Dermis blood vessel endothelial cell (primary cell): ENCODE measurements around the gene SMCO2. TPM values are rescaled to one million over a fixed set of nuclear protein-coding genes. Genes with fewer than 3 reads are reported as not detected.

Source experiments
- DNase-seq: peaks from one replicate; pipeline ENCODE4 v3.0.0; 2010
- total RNA-seq: library from RNA; depleted of rRNA; stranded (reverse); fragments of >200 nt; gene quantifications from 2 replicates; pipeline ENCODE4 v1.2.3, GENCODE V29; 2014

SMCO2 gene
- total RNA-seq, 1 donor from 2014 or later: 0.34 TPM

- no peak for DNase-seq
These were observed 55.5 kb downstream of the SMCO2 start for GRCh38 chr12:27502021-27502435.

GRCh38 chr12:27504507-27504906, 58.0 kb downstream of the SMCO2 start:
- DNase-seq: peak; percentile 30

GRCh38 chr12:27505109-27505508, 58.6 kb downstream of the SMCO2 start:
- no peak for DNase-seq

GRCh38 chr12:27505761-27506160, 59.2 kb downstream of the SMCO2 start:
- DNase-seq: no peak

- no peak for DNase-seq
These were observed 60.2 kb downstream of the SMCO2 start for GRCh38 chr12:27506645-27507189.

- no peak for DNase-seq
These were observed 62.3 kb downstream of the SMCO2 start for GRCh38 chr12:27508736-27509431.

GRCh38 chr12:27511031-27511722, 64.6 kb downstream of the SMCO2 start:
- DNase-seq: no peak

GRCh38 chr12:27511723-27512045, 65.1 kb downstream of the SMCO2 start:
- no peak for DNase-seq

GRCh38 chr12:27513155-27513824, 66.8 kb downstream of the SMCO2 start:
- no peak for DNase-seq

- DNase-seq: no peak
These were observed 69.1 kb downstream of the SMCO2 start for GRCh38 chr12:27515671-27516070.

- no peak for DNase-seq
These were observed 70.1 kb downstream of the SMCO2 start for GRCh38 chr12:27516625-27517024.

GRCh38 chr12:27517546-27517945, 71.0 kb downstream of the SMCO2 start:
- no peak for DNase-seq

- no peak for DNase-seq
These were observed 71.6 kb downstream of the SMCO2 start for GRCh38 chr12:27517961-27518665.

- peak; percentile 21 for DNase-seq
These were observed 74.5 kb downstream of the SMCO2 start for GRCh38 chr12:27521066-27521465.

- no peak for DNase-seq
These were observed 75.4 kb downstream of the SMCO2 start for GRCh38 chr12:27521981-27522380.

- DNase-seq: no peak
These were observed 76.7 kb downstream of the SMCO2 start for GRCh38 chr12:27523305-27523641.

- DNase-seq: peak; percentile 98
These were observed 77.3 kb downstream of the SMCO2 start, which contains the start of gene PPFIBP1 for GRCh38 chr12:27523642-27524493. Gene PPFIBP1, plus strand, starts transcription at chr12:27524206. Its CDS starts 109,191 bp downstream, at chr12:27633397.

GRCh38 chr12:27524494-27524835, 77.9 kb downstream of the SMCO2 start:
- DNase-seq: no peak

- DNase-seq: peak; percentile 95
These were observed 78.6 kb downstream of the SMCO2 start for GRCh38 chr12:27524839-27525753.

- no peak for DNase-seq
These were observed 81.0 kb downstream of the SMCO2 start for GRCh38 chr12:27527512-27527911.

- DNase-seq: no peak
These were observed 82.3 kb downstream of the SMCO2 start for GRCh38 chr12:27528788-27529187.
